K562 (cell line): ENCODE data around the gene CYCS. TPM values are rescaled to one million over a fixed set of nuclear protein-coding genes. Genes with fewer than 3 reads are reported as not detected.

ENCODE experiments used
- ATF1 ChIP-seq, 2 experiments: fragments of 450-650 bp in 1 of 2; IDR thresholded peaks; 2 replicates each; pipeline ENCODE4 v1.6.1; 2016; ENCODE audit warnings: missing compliant biosample characterization in 1 of 2, missing genetic modification characterization in 1 of 2
- CHAMP1 ChIP-seq: fragments of 450-650 bp; IDR thresholded peaks from 2 replicates; pipeline ENCODE4 v1.6.1; 2016; ENCODE audit warnings: mild to moderate bottlenecking
- E2F3 ChIP-seq: fragments of 250-450 bp; sonication (Bioruptor Pico); IDR thresholded peaks from 2 replicates; pipeline ENCODE4 v1.4.0; 2020; ENCODE audit warnings: mild to moderate bottlenecking
- GTF2F1 ChIP-seq: IDR thresholded peaks from 2 replicates; pipeline ENCODE4 v1.6.1; 2011; ENCODE audit warnings: low read depth, low read length, improper control_type of control experiment
- HNRNPLL ChIP-seq: fragments of 200-400 bp; formaldehyde crosslinking; IDR thresholded peaks from 2 replicates; pipeline ENCODE4 v1.6.1; 2017; ENCODE audit warnings: low read length, low read depth, mild to moderate bottlenecking; ENCODE audit not compliant: poor library complexity, severe bottlenecking
- MAZ ChIP-seq, 2 experiments: fragments of 450-650 bp in 1 of 2; sonication (generic) in 1 of 2; formaldehyde crosslinking; IDR thresholded peaks in 1 of 2; conservative IDR thresholded peaks in 1 of 2; 2 replicates each; pipeline versions ENCODE4 v1.4.0 to v1.5.0; 2020; ENCODE audit warnings: mild to moderate bottlenecking in 1 of 2, missing genetic modification reagents in 1 of 2
- PCBP1 ChIP-seq: fragments of 200-400 bp; formaldehyde crosslinking; IDR thresholded peaks from 2 replicates; pipeline ENCODE4 v1.6.1; 2018; ENCODE audit warnings: mild to moderate bottlenecking, low read depth, low read length; ENCODE audit not compliant: poor library complexity, severe bottlenecking
- POU5F1 ChIP-seq: fragments of 150-350 bp; IDR thresholded peaks from 2 replicates; pipeline ENCODE4 v1.6.1; 2014; ENCODE audit warnings: borderline replicate concordance, low read length, low read depth, mild to moderate bottlenecking; ENCODE audit not compliant: partially characterized antibody
- PTBP1 ChIP-seq: fragments of 200-400 bp; formaldehyde crosslinking; IDR thresholded peaks from 2 replicates; pipeline ENCODE4 v1.6.1; 2017; ENCODE audit warnings: low read depth, low read length
- RBM22 ChIP-seq: fragments of 200-400 bp; formaldehyde crosslinking; IDR thresholded peaks from 2 replicates; pipeline ENCODE4 v1.6.1; 2018; ENCODE audit warnings: low read length, low read depth; ENCODE audit not compliant: poor library complexity, severe bottlenecking
- SOX6 ChIP-seq: fragments of 450-650 bp; IDR thresholded peaks from 2 replicates; pipeline ENCODE4 v1.6.1; 2014; ENCODE audit warnings: mild to moderate bottlenecking
- TAF9B ChIP-seq: fragments of 450-650 bp; IDR thresholded peaks from 2 replicates; pipeline ENCODE4 v1.6.1; 2018; ENCODE audit warnings: mild to moderate bottlenecking; ENCODE audit not compliant: partially characterized antibody
- UBTF ChIP-seq, 2 experiments: IDR thresholded peaks; 2 replicates each; pipeline ENCODE4 v1.6.1; 2012; ENCODE audit warnings: improper control_type of control experiment in 2 of 2, low read depth in 2 of 2, low read length in 2 of 2, borderline replicate concordance in 1 of 2
- YY1 ChIP-seq, 3 experiments: IDR thresholded peaks; 2 replicates each; pipeline ENCODE4 v1.6.1; 2011; ENCODE audit warnings: low read length in 2 of 3, mild to moderate bottlenecking in 2 of 3, moderate library complexity in 2 of 3, borderline replicate concordance in 1 of 3, control low read depth in 1 of 3, low read depth in 1 of 3; ENCODE audit not compliant: insufficient read depth in 3 of 3, insufficient replicate concordance in 2 of 3, control insufficient read depth in 1 of 3, insufficient read length in 1 of 3; ENCODE audit errors: extremely low read depth in 1 of 3
- ZKSCAN1 ChIP-seq: fragments of 150-350 bp; IDR thresholded peaks from 2 replicates; pipeline ENCODE4 v1.6.1; 2016; ENCODE audit warnings: low read depth, low read length
- ZNF175 ChIP-seq: fragments of 200-800 bp; sonication (Bioruptor generic); IDR thresholded peaks from 2 replicates; pipeline ENCODE4 v1.6.1; 2016; ENCODE audit warnings: low read depth, mild to moderate bottlenecking, missing genetic modification characterization, missing compliant biosample characterization
- polyA plus RNA-seq, 8 experiments: library from polyadenylated mRNA; depleted of rRNA in 4 of 8; stranded (reverse) in 5 of 8; unstranded in 3 of 8; fragments of >200 nt; fragmentation: Nextera tagmentation in 2 of 8; fragmentation: Illumina TruSeq in 1 of 8; extraction: Ambion mirVana in 2 of 8; extraction: Trizol in 1 of 8; gene quantifications; 2 replicates each; pipeline versions ENCODE4 v1.2.1 to v1.2.3, GENCODE V29; 2011 to 2014; ENCODE audit warnings: inconsistent platforms in 1 of 8, missing spikeins in 1 of 8
- total RNA-seq, 7 experiments: library from RNA; depleted of rRNA in 6 of 7; stranded (reverse); fragments of >200 nt in 6 of 7; fragmentation: Illumina TruSeq in 2 of 7; extraction: Trizol in 2 of 7; gene quantifications; 2 replicates each; pipeline versions ENCODE4 v1.2.1 to v1.2.3, GENCODE V29; 2011 to 2021; ENCODE audit warnings: low replicate concordance in 1 of 7
- TF ChIP-seq, protein P1 (sequence below): sonication (generic); formaldehyde crosslinking; IDR thresholded peaks from 2 replicates; pipeline ENCODE4 v1.8.0; 2022; ENCODE audit warnings: mild to moderate bottlenecking, missing genetic modification reagents
- TF ChIP-seq, protein P2 (sequence below): sonication (generic); formaldehyde crosslinking; IDR thresholded peaks from 2 replicates; pipeline ENCODE4 v1.8.1; 2023; ENCODE audit warnings: mild to moderate bottlenecking, missing genetic modification reagents, moderate library complexity

Gene CYCS
- total and polyA plus RNA-seq, 9 of the 15 experiments (the other 6 are each of a cell fraction or from before 2014, with no cell fraction given): 206 to 1,425 (median 438) TPM

DNA sequence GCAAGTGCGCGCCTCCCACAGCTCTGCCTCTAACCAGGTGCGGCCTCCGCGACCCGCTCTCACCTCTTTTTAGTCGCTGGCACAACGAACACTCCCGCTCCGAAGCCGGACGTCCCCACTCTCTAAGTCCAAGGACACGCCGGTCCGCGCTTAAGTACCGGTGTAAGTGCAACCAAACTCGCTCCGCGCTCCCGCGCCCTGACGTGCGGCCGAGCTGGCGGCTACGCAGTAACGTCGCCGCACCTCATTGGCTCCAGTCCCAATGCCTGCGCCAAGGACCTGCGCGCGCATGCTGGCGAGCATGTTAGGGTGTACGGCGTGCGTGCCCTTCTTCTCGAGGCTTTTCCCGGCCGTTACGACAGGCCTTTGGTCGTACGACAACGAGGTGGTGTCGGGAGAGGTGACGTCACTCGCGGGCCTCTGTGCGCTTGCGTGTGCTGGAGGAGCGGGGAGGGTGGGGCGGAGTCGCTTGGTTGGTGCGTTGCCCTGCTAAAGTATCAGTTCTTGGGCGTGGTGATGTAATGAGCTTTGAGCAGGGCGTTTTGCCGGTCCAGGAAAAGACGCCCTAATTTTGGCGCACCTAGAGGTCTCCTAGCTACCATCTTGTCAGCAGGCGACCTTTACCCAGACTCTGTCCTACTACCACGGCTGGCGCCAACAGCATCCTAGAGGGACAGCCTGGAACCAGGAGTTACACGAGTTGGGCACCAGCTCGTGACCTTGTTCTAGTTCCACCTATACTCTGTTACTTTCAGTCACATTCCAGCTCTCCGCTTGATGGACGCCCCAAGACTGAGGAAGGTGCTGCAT lies at the start of gene CYCS (continued):
- TF ChIP-seq SOX6 (peak; percentile 61; the same call in 1 of the 2 replicates), PCBP1 (peak; percentile 72), UBTF (IDR thresholded peaks at IDR 0.05; ENCODE audit: borderline replicate concordance in 1 of 2, low read depth in 2 of 2, low read length in 2 of 2) (no peak), ZNF175 (CRISPR knock-in tag) (peak; percentile 72; the same call in 1 of the 2 replicates), YY1 (IDR thresholded peaks at IDR 0.05; ENCODE audit: borderline replicate concordance in 1 of 3, control insufficient read depth in 1 of 3, extremely low read depth in 1 of 3, insufficient read depth in 3 of 3, insufficient read length in 1 of 3, insufficient replicate concordance in 2 of 3, low read depth in 1 of 3, low read length in 2 of 3) (peak in 2 of 3 experiments; percentile 67 to 82), TAF9B (peak; percentile 96), ZKSCAN1 (no peak), POU5F1 (peak; percentile 14), PTBP1 (0 out of 2 replicates have a peak, but pooled peaks have one; percentile 6), RBM22 (peak; percentile 94), GTF2F1 (peak; percentile 94), HNRNPLL (peak; percentile 90), ATF1 (CRISPR knock-in tag; IDR thresholded peaks at IDR 0.05) (peak; percentile 84), ATF1 (tag; IDR thresholded peaks at IDR 0.05) (peak; percentile 100), MAZ (CRISPR knock-in tag; conservative IDR thresholded peaks at IDR 0.05 in 1 of 2, IDR thresholded peaks at IDR 0.05 in 1 of 2) (peak; percentile 79 to 92), E2F3 (peak; percentile 84; the same call in 1 of the 2 replicates), CHAMP1 (peak; percentile 77)
- TF ChIP-seq, protein P1, sequence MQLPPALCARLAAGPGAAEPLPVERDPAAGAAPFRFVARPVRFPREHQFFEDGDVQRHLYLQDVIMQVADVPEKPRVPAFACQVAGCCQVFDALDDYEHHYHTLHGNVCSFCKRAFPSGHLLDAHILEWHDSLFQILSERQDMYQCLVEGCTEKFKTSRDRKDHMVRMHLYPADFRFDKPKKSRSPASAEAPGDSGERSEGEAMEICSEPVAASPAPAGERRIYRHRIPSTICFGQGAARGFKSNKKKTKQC (CRISPR knock-in tag): peak; percentile 91
- TF ChIP-seq, protein P2, sequence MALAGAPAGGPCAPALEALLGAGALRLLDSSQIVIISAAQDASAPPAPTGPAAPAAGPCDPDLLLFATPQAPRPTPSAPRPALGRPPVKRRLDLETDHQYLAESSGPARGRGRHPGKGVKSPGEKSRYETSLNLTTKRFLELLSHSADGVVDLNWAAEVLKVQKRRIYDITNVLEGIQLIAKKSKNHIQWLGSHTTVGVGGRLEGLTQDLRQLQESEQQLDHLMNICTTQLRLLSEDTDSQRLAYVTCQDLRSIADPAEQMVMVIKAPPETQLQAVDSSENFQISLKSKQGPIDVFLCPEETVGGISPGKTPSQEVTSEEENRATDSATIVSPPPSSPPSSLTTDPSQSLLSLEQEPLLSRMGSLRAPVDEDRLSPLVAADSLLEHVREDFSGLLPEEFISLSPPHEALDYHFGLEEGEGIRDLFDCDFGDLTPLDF (CRISPR knock-in tag): peak; percentile 91; the same call in 1 of the 2 replicates
